ENCODE data around the gene CDC42EP2. TPM values are rescaled to one million over a fixed set of nuclear protein-coding genes. Genes with fewer than 3 reads are reported as not detected.

The CDC42EP2 gene
- polyA plus RNA-seq, 1 experiment = 23.2 TPM

GRCh38 chr11:65310215-65310614 is 4.5 kb upstream of the CDC42EP2 start:
- POLR2A ChIA-PET = interaction anchor here (0.8 to 0.9 kb wide), 2 partner anchors 12 to 20 kb away, joined by 3 to 5 read pairs; no protein-coding TSS in a partner anchor
- DNase-seq (ENCODE audit: low read depth) = no peak
- Histone ChIP-seq H3K4me3 (ENCODE audit: low read depth, low read length) (no peak overlapping the region), H3K27me3 (ENCODE audit: control insufficient read depth, insufficient read depth, low read length) (no peaks in the 10 kb centered on the region), H3K36me3 (ENCODE audit: control insufficient read depth, insufficient read depth, low read length) (no peaks in the 10 kb centered on the region)
- TF ChIP-seq CTCF (IDR thresholded peaks at IDR 0.05; ENCODE audit: insufficient read depth, low read depth, low read length) = no peak
- CTCF ChIA-PET = interaction anchor here (1.1 to 2.4 kb wide), 4 partner anchors 12 to 44 kb away, joined by 3 to 12 read pairs (median 7); no protein-coding TSS in a partner anchor

GRCh38 chr11:65310736-65311135 is 3.9 kb upstream of the CDC42EP2 start:
- no peak for TF ChIP-seq CTCF (IDR thresholded peaks at IDR 0.05; ENCODE audit: insufficient read depth, low read depth, low read length)
- Histone ChIP-seq H3K36me3 (ENCODE audit: control insufficient read depth, insufficient read depth, low read length) (no peaks in the 10 kb centered on the region), H3K4me3 (ENCODE audit: low read depth, low read length) (no peak overlapping the region), H3K27me3 (ENCODE audit: control insufficient read depth, insufficient read depth, low read length) (no peaks in the 10 kb centered on the region)
- no peak for DNase-seq (ENCODE audit: low read depth)
- CTCF ChIA-PET = interaction anchor here (0.5 to 2.4 kb wide), 8 partner anchors 10 to 83 kb away, joined by 3 to 12 read pairs (median 4); no protein-coding TSS in a partner anchor
- POLR2A ChIA-PET = interaction anchor here (0.8 to 0.9 kb wide), 3 partner anchors 12 to 36 kb away, joined by 3 to 5 read pairs (median 4); no protein-coding TSS in a partner anchor

GRCh38 chr11:65311170-65311678 is 3.4 kb upstream of the CDC42EP2 start:
- no peak for TF ChIP-seq CTCF (IDR thresholded peaks at IDR 0.05; ENCODE audit: insufficient read depth, low read depth, low read length)
- no peak for DNase-seq (ENCODE audit: low read depth)
- no peaks in the 10 kb centered on the region for H3K36me3 ChIP-seq (ENCODE audit: control insufficient read depth, insufficient read depth, low read length)
- ChIA-PET CTCF (interaction anchor here (0.5 to 2.4 kb wide), 8 partner anchors 11 to 84 kb away, joined by 3 to 12 read pairs (median 4); no protein-coding TSS in a partner anchor), POLR2A (interaction anchor here (0.9 kb wide), 2 partner anchors 21 to 36 kb away, joined by 3 to 4 read pairs; no protein-coding TSS in a partner anchor)
- no peaks in the 10 kb centered on the region for H3K27me3 ChIP-seq (ENCODE audit: control insufficient read depth, insufficient read depth, low read length)
- no peak overlapping the region for H3K4me3 ChIP-seq (ENCODE audit: low read depth, low read length)

GRCh38 chr11:65315204-65315865 is 669 bp downstream of the CDC42EP2 start:
- peak; percentile 93 for TF ChIP-seq CTCF (IDR thresholded peaks at IDR 0.05; ENCODE audit: insufficient read depth, low read depth, low read length)
- POLR2A ChIA-PET = interaction anchor here (0.6 to 2.9 kb wide), 4 partner anchors 13 to 172 kb away, joined by 3 to 24 read pairs (median 3); no protein-coding TSS in a partner anchor
- CTCF ChIA-PET = interaction anchor here (0.5 to 6.5 kb wide), 21 partner anchors 10 to 353 kb away, joined by 3 to 273 read pairs (median 5); partner anchors contain the start of genes CAPN1, DPF2 and POLA2

GRCh38 chr11:65315866-65316226 is 1.2 kb downstream of the CDC42EP2 start:
- no peak for DNase-seq (ENCODE audit: low read depth)
- ChIA-PET POLR2A (interaction anchor here (1.1 to 2.9 kb wide), 3 partner anchors 14 to 41 kb away, joined by 3 to 40 read pairs (median 24); no protein-coding TSS in a partner anchor), CTCF (interaction anchor here (0.6 to 6.5 kb wide), 18 partner anchors 9 to 241 kb away, joined by 3 to 273 read pairs (median 6); partner anchors contain the start of genes CAPN1, DPF2 and POLA2)
- Histone ChIP-seq H3K36me3 (ENCODE audit: control insufficient read depth, insufficient read depth, low read length) (peaks cover 5% of the 10 kb centered on the region), H3K4me3 (ENCODE audit: low read depth, low read length) (peak overlapping the region; percentile 94), H3K27me3 (ENCODE audit: control insufficient read depth, insufficient read depth, low read length) (no peaks in the 10 kb centered on the region)
- TF ChIP-seq CTCF (IDR thresholded peaks at IDR 0.05; ENCODE audit: insufficient read depth, low read depth, low read length) = no peak

More at GRCh38 chr11:65315204-65315865, 669 bp downstream of the CDC42EP2 start:
- DNase-seq (ENCODE audit: low read depth) = no peak
- Histone ChIP-seq H3K4me3 (ENCODE audit: low read depth, low read length) (peak overlapping the region; percentile 94), H3K36me3 (ENCODE audit: control insufficient read depth, insufficient read depth, low read length) (peaks cover under 1% of the 10 kb centered on the region; the same call in 1 of the 2 replicates), H3K27me3 (ENCODE audit: control insufficient read depth, insufficient read depth, low read length) (no peaks in the 10 kb centered on the region)

Data from BJ (cell line).